Measurements from ENCODE around the gene PRRX2. TPM values are rescaled to one million over a fixed set of nuclear protein-coding genes. Genes with fewer than 3 reads are reported as not detected.
"Not testable (repeated sequence)": the region's sequence is repeated elsewhere in the genome, so short reads cannot be mapped to it uniquely, and the experiment has no call there.

Gene PRRX2
- total RNA-seq, 1 donor from 2014 or later = 4.4 TPM

DNA sequence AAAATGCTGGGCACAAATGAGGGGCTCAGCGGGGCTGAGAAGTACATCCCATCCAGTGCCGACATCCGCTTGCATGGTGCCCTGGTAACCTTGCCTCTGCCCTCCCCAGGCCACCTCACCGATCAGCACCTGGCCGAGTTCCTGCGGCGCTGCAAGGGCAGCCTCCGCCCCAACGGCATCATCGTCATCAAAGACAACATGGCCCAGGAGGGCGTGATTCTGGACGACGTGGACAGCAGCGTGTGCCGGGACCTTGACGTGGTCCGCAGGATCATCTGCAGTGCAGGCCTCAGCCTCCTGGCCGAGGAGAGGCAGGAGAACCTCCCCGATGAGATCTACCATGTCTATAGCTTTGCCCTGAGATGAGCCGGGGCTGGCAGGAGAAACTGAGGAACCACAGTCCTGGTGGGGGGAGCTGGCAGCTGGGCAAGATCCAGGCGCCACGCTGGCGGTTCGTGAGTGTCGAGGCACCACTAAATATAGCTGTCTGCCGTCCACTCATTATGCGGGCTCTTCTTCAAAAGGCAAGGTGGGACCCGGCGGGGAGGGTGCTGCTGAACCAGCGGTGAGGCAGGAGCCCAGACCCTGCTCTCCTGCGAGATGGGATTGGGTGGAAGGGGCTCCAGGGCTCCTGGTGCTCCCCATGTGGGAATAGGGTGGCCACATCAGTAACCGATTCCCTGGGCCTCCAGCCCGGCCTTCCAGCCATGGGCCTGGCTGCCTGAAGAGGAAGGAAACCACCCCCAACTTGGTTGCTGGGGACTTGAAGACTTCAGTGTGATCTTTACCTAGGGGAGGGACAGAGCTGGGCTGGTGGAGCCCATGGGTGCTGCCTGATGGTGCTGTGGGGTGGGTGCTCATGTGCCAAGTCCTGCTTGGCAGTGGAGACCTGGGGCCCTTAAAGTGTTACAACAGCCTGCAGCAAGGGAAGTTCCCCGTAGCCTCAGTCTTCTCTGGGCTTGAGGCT, 30.1 kb upstream of the PRRX2 start:
- intact Hi-C loops (cut with DNase I) = no loop called here
- no peak for DNase-seq (ENCODE audit: low spot score)

DNA sequence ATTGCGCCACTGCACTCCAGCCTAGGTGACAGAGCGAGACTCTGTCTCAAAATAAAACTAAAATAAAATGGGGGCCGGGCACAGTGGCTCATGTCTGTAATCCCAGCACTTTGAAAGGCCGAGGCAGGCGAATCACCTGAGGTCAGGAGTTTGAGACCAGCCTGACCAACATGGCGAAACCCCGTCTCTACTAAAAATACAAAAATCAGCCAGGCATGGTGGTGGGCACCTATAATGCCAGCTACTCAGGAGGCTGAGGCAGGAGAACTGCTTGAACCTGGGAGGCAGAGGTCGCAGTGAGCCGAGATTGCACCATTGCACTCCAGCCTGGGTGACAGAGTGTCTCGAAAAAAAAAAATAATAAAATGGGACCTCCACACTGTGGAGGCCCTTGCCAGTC, 29.1 kb upstream of the PRRX2 start:
- intact Hi-C loops (cut with DNase I); DNase-seq (ENCODE audit: low spot score): not testable (repeated sequence)

DNA sequence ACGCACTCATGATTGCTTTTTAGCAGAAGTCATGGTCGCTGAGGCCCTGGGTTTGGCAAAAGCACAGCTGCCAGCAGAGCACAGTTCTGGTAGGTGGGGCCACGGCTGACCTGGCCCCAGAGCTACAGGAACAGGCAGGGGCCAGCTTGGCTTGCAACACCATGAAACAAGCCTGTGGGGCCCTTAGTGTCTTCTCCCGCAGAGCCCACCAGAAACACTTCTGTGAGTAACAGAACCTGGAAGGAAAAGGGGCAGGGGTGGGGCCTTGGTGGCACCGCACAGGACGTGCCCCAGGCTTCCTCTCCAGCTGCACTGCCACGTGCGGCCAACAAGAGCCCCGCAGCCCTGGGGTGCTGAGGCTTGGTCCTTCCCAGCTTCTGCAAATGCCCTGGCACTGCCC, 28.3 kb upstream of the PRRX2 start:
- no peak for DNase-seq (ENCODE audit: low spot score)
- intact Hi-C loops (cut with DNase I) = no loop called here

DNA sequence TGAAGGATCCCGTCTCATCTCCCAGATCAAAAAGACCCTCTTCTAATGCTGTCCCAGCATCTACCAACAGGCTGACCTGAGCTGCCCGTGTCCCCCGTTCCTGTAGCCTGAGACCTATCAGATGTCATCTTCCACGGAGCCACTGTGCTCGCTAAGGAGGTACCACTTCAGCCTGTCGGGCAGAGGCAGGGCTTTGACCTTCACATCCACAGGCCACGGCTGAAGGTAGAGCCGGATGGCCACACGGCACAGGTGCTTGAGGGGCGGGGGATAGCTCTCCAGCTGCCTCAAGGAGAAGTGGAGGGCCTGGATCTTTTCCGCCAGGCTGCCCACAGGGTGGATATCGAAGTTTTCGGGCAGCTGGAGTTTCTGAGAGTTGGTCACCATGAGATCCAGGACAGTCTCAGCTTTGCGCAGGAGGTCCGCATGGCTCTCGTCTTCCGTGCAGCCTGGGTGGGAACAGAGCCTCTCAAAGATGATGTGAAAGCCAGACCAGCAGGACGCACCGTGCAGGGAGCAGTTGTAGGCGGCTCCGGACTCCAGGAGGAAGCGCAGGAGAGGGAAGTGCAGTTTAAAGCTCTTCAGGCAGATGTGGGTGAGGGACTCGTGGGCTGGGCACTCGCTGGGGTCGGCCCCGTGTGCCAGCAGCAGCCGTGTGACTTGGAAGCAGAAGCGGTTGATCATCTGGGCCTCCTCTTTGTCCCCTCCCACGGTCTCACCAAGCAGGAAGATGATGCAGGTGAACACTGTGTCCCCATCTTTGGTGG, 27.6 kb upstream of the PRRX2 start:
- DNase-seq (ENCODE audit: low spot score) = no peak
- intact Hi-C loops (cut with DNase I) = no loop called here

DNA sequence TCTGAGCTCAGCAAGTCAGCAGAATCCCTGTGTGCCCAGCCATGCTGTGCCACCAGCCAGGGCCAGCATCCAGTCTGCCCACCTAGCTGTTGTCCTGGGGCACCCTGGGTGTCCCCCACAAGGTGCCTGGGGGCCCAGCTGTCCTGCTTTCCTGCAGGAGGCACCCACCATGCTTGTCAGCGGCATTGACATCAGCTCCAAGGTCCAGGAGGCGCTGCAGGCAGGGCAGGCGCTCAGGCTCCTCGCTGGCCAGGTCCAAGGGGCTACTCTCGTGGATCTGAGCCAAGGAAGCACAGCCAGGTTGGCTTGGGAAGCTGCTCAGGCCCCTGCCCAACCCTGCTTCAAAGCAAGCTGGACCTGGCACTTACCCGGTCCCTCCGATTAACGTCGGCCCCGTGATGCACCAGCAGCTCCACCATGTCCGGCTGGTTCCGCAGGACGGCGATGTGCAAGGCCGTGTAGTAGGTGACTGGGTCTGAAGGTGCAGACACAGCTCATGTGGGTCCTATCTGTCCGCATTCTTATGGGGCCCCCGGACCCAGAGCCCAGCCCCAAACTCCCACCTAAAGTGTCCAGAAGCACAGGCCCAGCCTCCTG, 26.3 kb upstream of the PRRX2 start:
- DNase-seq (ENCODE audit: low spot score) = no peak
- intact Hi-C loops (cut with DNase I) = no loop called here

DNA sequence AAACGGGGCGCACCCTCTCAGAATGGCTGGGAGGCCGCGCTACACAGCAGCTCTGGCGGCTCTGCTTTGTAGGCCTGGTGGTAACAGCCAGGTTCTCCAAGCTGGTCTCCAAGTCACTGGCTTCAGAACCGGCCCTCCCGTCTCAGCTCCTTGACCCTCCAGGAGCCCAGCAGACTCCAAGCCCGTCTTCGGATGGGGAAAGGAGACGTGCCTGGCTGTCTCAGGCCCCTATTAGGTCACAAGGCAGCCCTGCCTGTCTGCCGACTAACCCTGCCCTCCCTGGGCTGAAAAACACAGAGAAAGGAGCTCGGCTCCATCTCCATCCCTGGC, 25.7 kb upstream of the PRRX2 start:
- intact Hi-C loops (cut with DNase I) = loop anchor here (5.0 kb wide), 1 partner anchor 98 kb away; no protein-coding TSS in a partner anchor
- DNase-seq (ENCODE audit: low spot score) = no peak

DNA sequence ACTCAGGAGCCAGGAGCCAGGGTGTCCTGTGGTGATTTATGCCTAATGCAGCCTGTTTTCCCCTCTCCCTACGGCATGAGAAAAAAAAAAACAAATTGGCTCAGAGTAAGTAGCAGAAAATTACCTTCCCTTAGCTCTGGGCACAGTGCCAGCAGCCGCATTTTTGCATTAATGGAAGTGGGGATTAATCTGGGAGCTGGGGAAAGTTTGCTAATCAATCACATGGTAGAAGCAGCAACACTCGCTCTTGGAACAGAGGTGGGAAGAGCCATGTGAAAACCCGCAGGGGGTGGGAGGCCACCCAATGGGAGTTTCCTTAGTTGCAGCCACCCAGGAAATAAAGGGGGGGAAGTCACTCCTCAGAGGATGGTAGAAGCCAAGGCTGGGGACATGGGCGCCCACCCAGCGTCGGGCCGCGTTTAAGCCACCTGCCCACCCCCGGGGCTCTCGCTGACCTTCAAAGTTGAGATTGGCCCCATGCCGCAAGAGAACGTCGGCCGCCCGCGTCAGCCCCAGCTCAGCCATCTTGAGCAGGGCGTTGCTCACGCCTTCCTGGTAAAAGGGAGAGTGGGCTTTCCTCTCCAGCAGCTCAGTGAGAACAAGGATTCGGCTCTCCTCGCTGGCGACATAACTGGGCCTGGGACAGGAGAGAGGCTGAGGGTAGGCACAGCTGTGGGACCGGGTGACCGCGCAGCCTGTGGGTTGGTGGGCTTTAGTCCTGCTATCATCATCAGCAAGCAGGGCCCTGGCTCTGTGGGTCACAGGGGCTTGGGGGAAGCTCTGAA, 25.2 kb upstream of the PRRX2 start:
- intact Hi-C loops (cut with DNase I) = loop anchor here (5.0 kb wide), 1 partner anchor 97 kb away; no protein-coding TSS in a partner anchor
- DNase-seq (ENCODE audit: low spot score) = no peak

DNA sequence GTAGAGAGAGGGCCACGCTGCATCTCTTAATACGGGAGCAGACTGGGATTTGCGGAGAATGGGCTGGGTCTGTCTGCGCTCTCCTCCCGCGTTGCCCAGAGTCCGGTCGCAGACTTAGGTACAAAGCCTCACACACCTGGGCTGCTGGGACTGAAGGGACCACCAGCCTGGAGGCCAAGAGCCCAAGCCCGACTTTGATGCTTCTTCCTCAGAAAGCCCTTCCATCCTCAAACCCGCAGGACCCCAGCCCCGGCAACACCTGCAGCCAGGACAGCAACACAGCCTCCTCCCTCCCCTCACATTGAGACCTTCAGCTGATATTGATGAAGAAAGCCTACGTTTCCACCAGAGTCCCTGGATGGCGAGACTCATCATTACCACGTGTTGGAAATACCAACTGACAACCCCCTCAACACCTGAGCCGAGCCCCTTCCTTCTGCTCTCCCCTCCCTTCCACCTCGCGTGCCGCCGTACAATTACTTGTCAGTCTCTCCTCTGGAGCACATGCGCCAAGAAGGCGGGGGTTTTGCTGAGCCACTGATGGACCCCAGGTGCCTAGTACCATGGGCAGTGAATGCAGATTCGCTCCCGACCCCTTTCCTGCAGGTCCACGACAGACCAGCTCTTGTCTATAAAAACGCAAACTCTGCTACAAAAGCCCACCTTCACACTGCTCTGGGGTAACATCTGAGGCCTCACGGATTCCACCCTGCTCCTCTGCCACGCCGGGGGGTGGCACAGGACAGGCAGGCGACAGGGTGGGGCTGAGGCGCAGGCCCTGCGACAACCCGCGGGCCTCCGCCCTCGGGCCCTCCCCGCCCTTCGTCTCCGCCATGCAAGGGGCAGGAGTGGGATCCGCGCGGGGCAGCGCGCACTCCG, 24.3 kb upstream of the PRRX2 start:
- DNase-seq (ENCODE audit: low spot score) = no peak
- intact Hi-C loops (cut with DNase I) = loop anchor here (5.0 kb wide), 1 partner anchor 96 kb away; no protein-coding TSS in a partner anchor

DNA sequence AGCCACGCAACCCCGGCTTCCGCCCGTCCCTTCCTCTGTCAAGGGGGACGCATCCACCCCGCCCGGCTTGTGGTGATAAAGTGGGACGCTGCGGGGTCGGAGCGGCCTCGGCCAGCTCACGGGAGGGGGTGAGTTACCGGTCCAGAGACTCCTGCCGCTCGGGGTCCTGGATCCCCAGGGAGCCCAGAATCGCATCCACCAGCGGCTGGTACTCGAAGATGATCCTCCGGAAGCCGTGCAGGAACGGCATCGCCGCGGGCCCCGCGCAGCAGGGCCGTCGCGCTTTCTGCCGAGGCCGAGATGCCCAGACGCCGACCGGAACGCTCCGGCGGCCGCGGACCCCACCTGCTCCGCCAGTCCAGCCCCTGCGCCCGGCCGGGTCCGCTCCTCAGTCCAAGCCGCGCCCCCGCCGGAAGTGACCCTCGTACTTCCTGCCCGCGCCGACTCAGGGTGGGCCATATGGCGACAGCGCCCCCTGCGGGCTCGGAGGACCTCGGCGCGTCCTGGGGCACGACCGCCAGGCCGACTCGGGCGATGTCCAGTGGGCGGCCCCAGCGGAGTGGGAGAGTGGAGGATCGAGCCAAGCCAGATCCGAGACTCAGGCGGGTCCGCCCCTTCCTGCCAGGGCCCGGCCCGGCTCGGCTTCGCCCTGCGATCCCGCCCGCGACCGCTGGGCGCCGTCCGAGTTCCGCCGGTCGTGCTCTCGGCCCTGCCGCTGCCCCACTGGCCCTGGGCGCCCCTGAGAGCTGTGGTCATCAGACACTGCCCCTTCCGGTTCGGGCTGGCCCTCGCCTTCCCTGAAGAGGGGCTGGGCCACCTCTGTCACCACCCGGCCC, 23.5 kb upstream of the PRRX2 start, which contains the start of gene ASB6:
ASB6 (minus strand) TSS at position 402 of the 836 bp plus-strand sequence; CDS start at position 250, 152 bp downstream.
- DNase-seq (ENCODE audit: low spot score) = peak; percentile 99
- intact Hi-C loops (cut with DNase I) = loop anchor here (1.0 to 5.0 kb wide), 2 partner anchors 95 to 141 kb away; no protein-coding TSS in a partner anchor

DNA sequence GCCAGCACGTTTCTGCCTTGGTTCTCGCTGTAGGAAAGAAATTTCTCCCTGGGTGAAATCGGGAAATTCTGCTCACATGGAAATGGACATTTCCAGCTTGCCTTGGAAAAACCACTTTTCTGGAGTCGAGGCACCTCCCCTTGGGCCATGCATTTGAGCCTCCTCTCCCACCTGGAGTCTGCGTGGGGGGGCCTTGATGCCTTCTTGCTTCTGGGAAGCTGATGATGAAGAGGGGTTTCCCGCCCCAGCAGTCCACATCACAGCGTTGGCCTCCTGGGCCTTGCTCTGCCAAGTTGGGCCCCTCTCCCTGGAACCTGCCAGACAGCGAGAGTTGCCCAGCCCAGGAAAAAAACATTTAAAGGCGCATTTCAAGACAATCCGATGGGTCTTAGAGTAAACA, 21.7 kb upstream of the PRRX2 start:
- DNase-seq (ENCODE audit: low spot score) = no peak
- intact Hi-C loops (cut with DNase I) = loop anchor here (5.0 kb wide), 1 partner anchor 94 kb away; no protein-coding TSS in a partner anchor

DNA sequence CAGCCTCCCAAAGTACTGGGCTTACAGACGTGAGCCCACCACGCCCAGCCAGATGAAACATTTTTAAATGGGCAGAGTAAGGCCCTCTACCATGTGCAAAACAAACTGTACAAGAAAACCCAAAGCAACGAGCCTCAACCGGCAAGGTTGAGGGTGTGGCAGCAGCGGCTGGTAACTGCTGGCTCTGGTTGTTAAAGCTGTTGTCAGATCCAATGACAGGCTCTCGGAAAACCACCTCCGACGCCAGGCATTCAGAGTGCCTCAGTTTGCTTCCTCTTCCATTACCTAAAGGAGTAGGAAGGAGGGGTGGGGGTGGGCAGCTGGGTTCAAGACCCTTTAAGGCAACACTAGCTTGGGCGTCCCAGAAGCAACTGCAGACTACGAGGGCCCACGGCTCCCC, 21.1 kb upstream of the PRRX2 start:
- no peak for DNase-seq (ENCODE audit: low spot score)
- intact Hi-C loops (cut with DNase I) = loop anchor here (5.0 kb wide), 1 partner anchor 93 kb away; no protein-coding TSS in a partner anchor

DNA sequence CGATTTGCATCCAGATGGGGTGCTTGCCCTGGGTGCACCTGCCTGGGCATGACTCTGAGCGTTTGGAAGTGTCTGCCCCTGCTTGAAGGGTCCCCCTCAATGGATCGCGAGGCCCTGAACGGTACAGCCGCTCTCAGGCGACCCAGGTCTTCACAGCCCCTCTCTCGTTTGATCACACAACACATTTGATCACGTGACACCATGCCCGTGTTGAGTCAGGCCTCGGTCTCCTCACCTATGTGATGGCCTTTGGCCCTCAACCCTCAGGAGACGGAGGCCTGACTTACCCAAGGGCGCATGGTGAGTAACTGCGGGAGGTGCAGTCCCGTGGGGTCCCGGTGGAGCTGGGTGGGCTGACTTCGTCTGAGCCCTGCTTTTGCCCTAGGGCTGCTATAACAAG, 20.5 kb upstream of the PRRX2 start:
- intact Hi-C loops (cut with DNase I) = loop anchor here (5.0 kb wide), 1 partner anchor 92 kb away; no protein-coding TSS in a partner anchor
- DNase-seq (ENCODE audit: low spot score) = no peak

DNA sequence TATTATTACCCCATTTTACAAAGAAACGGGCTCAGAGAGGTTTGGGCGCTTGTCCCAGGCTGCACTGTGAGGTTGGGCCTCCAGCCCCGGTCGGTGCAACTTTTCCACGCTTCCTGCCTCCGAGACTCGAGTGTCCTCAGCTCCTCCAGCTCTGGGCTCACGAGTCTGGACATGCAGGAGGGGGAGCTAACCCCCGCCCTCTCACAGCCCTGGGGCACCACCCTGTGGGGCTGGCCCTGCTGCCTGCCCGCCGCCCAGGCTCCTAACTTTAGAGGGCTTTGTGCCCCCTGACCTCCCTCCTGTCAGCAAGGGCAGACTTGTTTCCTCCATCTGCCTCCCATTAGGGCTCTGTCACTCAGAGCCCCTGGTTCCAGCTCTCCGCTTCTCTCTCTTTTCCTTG, 19.2 kb upstream of the PRRX2 start:
- DNase-seq (ENCODE audit: low spot score) = no peak
- intact Hi-C loops (cut with DNase I) = no loop called here

DNA sequence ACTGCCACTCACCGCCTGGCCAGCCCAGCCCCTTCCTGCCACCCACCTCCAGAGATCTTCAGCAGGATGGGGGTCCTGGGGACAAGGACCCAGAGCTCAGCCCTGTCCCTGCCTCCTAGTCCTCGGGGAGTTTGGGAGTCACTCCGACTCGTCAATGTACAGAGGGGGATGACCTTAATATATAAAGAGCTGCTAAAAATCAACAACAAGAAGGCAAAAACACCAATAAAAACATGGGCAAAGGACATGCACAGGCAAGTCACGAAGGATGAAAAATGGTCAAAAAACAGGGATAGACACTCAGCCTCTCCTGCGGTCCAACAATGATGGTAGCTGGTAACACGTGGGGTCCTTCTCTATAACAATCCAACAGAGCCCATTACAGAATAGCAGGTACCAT, 18.8 kb upstream of the PRRX2 start:
- intact Hi-C loops (cut with DNase I) = no loop called here
- no peak for DNase-seq (ENCODE audit: low spot score)

DNA sequence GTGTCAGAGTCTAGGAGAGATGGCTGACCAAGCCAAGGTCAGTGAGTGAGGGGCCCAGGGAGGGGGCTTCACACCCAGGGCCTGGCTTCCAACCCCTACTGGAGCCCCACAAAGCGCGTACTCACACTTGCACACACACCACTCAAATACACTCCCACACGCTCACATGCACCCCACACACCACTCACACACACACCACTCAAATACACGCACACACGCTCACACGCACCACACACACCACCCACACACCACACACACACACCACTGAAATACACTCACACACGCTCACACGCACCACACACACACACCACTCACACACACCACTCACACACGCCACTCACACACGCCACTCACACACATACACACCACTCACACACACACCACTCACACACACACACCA, 17.8 kb upstream of the PRRX2 start:
- DNase-seq (ENCODE audit: low spot score) = no peak
- intact Hi-C loops (cut with DNase I) = no loop called here

DNA sequence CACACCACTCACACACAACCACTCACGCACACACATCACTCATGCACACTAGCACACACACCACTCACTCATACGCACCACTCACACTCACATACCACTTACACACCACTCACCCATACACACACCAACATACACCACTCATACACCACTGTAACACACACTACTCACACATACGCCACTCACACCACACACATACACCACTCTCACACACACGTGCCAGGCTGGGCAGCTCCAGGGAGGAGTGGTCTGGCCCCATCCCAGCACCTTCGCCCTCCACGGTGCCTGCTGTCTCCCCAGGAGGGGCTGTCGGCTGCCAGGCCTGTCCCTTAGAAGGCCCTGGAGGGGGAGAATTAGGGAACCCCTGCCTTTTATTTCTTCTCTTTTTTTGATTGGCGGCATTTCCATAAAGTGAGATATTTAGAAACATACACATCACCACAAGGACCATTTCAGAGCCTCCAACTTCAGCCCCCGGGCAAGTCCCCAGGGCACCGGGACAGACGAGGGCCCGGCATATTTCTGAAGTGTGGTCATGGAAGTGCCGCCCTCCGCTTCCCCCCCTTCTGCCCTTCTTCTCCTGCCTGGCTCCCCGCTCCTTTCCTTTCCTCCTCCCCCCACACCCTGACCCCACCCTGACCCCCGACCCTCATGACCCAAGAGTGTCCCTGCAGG, 17.2 kb upstream of the PRRX2 start:
- intact Hi-C loops (cut with DNase I) = no loop called here
- DNase-seq (ENCODE audit: low spot score) = no peak

DNA sequence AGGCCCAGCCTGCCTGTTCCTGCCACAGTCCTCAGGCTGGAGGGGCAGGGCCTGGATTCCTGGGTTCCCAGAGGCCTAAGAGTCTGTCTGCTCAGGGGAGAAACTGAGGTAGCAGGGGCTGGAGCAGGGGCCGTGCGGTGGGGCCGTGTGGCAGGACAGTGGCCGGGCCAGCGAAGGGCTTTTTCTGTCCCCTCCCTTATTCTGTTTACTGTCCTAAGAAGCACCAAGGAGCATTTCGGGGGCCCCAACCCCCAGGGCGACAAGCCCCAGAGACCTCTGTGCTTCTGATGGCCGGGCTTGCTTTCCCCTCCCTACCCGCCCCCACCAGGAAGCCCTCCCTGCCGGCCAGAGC, 16.7 kb upstream of the PRRX2 start:
- DNase-seq (ENCODE audit: low spot score) = no peak
- intact Hi-C loops (cut with DNase I) = no loop called here

Data from cardiac septum (tissue), 1 donor.